Type B pancreatic cell (in vitro differentiated cells): Measurements from ENCODE around the gene NT5DC2. TPM values are rescaled to one million over a fixed set of nuclear protein-coding genes. Genes with fewer than 3 reads are reported as not detected.

Experiments used
- DNase-seq: peaks from one replicate; pipeline ENCODE4 v3.0.0; 2021; ENCODE audit warnings: mixed read lengths; ENCODE audit not compliant: unreplicated experiment; ENCODE audit errors: extremely low spot score
- H3K27ac Mint-ChIP-seq: 2 replicates; pipeline ENCODE4 v1.8.0; 2021; ENCODE audit warnings: mild to moderate bottlenecking, mixed read lengths
- H3K27me3 Mint-ChIP-seq: 2 replicates; pipeline ENCODE4 v1.8.0; 2021; ENCODE audit warnings: mixed read lengths
- H3K36me3 Mint-ChIP-seq: 2 replicates; pipeline ENCODE4 v1.8.0; 2021; ENCODE audit warnings: mixed read lengths
- H3K4me1 Mint-ChIP-seq: one replicate; pipeline ENCODE4 v1.8.0; 2021; ENCODE audit warnings: mixed read lengths; ENCODE audit not compliant: unreplicated experiment
- H3K4me3 Mint-ChIP-seq: 2 replicates; pipeline ENCODE4 v1.8.0; 2021; ENCODE audit warnings: mild to moderate bottlenecking, mixed read lengths
- H3K9me3 Mint-ChIP-seq: 2 replicates; pipeline ENCODE4 v1.8.0; 2021; ENCODE audit warnings: mixed read lengths
- total RNA-seq: library from RNA; stranded (reverse); gene quantifications from 2 replicates; pipeline ENCODE4 v1.2.1, GENCODE V29; 2021; ENCODE audit warnings: low replicate concordance
- TF ChIP-seq, protein P1 (sequence below): fragments of 200-600 bp; sonication (generic); conservative IDR thresholded peaks from 2 replicates; pipeline ENCODE4 v1.5.0; 2021; ENCODE audit warnings: antibody characterized with exemption, mild to moderate bottlenecking

NT5DC2 gene
- total RNA-seq, 1 donor from 2014 or later, result 231 TPM

DNA sequence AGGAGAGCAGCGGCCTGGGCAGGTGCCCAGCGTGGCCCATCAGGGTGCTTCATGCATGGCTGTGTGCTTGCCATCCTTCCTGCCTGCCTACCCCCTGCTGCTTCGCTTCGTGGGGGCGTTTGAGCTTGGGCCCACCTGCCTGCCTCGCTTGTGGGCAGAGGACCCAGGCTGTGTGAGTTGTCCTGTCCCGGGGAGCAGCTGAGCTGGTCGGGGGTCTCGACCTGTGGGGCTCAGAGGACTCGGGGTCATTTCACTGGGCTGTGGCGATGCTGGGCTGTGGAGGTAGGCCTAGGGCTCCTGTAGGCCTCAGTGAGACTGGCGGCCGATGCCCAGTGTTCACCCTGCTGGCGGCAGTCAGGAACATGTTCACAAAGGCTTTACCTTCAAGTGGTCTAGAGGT is 50.6 kb downstream of the NT5DC2 start:
- Mint-ChIP-seq H3K4me3 (no peak overlapping the region), H3K9me3 (no peaks in the 10 kb centered on the region), H3K27ac (peak overlapping the region; percentile 75), H3K4me1 (peaks cover 28% of the 10 kb centered on the region), H3K36me3 (peaks cover 16% of the 10 kb centered on the region), H3K27me3 (no peaks in the 10 kb centered on the region)
- DNase-seq, result no peak
- TF ChIP-seq, protein P1, sequence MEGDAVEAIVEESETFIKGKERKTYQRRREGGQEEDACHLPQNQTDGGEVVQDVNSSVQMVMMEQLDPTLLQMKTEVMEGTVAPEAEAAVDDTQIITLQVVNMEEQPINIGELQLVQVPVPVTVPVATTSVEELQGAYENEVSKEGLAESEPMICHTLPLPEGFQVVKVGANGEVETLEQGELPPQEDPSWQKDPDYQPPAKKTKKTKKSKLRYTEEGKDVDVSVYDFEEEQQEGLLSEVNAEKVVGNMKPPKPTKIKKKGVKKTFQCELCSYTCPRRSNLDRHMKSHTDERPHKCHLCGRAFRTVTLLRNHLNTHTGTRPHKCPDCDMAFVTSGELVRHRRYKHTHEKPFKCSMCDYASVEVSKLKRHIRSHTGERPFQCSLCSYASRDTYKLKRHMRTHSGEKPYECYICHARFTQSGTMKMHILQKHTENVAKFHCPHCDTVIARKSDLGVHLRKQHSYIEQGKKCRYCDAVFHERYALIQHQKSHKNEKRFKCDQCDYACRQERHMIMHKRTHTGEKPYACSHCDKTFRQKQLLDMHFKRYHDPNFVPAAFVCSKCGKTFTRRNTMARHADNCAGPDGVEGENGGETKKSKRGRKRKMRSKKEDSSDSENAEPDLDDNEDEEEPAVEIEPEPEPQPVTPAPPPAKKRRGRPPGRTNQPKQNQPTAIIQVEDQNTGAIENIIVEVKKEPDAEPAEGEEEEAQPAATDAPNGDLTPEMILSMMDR, result no peak

DNA sequence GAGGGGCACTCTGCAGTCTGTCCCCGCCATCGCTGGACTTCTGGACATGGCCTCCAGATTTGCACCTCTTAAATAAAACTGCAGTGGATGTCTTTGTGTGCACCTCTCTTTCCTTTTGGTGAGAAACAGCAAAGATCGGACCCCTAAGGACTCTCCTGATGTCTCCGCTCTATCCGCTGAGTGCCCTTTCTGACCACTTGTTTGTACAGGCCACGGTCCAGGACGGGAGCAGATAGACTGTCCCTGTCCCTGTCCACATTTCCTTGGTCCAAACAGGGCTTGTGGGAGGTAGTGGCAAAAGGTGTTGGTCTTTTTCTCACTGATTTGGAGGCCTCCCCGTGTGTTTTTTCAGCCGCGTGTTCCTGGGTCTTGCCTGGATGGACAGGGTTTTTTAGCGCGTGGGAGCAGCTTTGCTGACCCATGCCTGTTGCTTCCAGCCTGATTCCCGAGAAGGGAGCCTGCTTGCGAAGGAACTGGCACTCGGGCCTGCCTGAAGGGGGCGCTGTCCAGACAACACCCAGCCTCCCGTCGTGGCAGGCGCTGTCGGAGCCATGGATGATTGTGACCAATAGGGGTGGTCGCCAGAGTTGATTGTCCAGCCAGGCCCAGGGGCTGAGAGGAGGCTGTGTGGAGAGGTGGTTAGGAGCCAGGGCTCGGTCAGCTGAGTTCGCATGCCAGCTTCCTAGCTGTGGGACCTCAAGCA is 51.7 kb downstream of the NT5DC2 start:
- no peak for DNase-seq
- Mint-ChIP-seq H3K27ac (no peak overlapping the region), H3K27me3 (no peaks in the 10 kb centered on the region), H3K4me1 (peaks cover 28% of the 10 kb centered on the region), H3K9me3 (no peaks in the 10 kb centered on the region), H3K4me3 (no peak overlapping the region), H3K36me3 (peaks cover 17% of the 10 kb centered on the region)
- TF ChIP-seq, protein P1, result peak; percentile 66

DNA sequence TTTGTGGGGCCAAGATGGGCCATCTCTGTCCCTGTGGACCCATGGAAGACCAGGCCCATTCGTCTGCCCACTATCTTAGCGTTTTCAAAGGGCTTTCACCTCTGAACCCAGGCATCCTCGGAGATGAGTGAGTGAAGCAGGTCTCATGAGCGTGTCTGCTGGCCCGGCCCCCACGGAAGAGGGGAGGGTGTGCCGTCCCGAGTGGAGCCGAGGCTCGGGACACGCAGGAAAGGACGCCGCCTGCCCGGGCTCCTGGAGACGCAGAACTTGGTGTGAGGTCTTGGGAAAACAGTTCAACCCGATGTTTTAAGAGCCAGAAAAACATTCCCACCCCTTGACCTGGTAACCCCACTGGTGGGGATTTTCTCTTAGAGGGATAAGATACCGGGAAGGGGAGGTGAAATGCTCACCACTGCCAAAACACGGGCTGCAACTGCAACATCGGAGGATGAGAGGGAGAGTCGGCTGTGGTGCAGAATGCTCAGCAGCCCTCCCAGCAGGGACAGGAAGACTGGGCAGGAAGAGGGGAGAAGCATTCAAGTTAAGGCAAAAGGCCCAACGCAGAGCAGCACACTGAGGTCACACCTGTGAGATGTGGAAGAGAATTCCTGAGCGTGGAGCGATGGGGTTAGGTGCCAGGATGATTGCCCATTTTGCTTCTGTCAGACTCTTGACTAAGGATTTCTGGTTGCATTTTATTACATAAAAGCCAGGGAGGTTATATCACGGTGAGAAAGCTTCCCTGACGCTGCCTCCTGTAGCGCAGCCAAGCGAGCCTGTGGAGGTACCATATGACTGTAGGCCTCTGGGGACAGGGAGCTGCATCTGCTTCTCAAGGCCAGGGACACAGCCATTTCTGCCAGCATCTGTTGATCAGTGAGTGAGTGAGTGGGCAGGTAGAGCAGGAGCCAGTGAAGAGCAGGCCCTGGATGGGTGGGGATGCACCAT is 52.6 kb downstream of the NT5DC2 start:
- Mint-ChIP-seq H3K4me1 (peaks cover 28% of the 10 kb centered on the region), H3K27me3 (no peaks in the 10 kb centered on the region), H3K4me3 (no peak overlapping the region), H3K27ac (no peak overlapping the region), H3K36me3 (peaks cover 17% of the 10 kb centered on the region), H3K9me3 (no peaks in the 10 kb centered on the region)
- no peak for DNase-seq
- TF ChIP-seq, protein P1, result no peak

DNA sequence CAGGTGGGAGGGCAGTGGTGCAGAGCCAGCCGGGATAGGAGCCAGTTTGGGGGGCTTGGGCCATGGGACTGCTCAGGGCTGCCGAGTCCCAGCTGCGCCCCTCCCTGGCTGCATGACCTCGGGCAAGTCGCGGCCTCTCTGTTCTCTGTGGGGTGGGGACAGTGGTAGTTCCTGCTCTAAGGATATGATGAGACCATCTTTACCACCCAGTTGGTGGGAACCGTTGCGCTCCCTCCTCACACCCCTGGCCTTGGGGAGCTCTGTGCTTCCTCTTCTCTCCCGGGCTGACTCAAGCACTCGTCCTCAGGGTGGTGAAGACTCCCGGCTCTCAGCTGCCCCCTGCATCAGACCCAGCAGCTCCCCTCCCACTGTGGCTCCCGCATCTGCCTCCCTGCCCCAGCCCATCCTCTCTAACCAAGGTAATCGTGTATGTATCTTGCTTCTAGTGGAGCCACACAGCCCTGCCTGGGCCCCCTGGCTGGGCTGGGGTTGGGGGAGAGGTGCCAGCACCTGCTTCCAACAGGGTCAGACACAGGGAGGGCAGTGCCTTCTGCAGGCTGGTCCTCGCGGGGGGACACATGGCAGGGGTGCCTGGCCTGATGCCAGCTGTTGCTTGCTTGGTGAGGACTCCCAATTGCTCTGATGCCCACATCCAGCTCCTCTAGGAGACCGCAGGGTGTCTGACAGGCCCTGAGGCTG is 53.6 kb downstream of the NT5DC2 start:
- TF ChIP-seq, protein P1, result no peak
- no peaks in the 10 kb centered on the region for H3K27me3 Mint-ChIP-seq
- no peak overlapping the region for H3K4me3 Mint-ChIP-seq
- DNase-seq, result no peak
- peaks cover 28% of the 10 kb centered on the region for H3K4me1 Mint-ChIP-seq
- H3K27ac Mint-ChIP-seq, result no peak overlapping the region
- peaks cover 22% of the 10 kb centered on the region for H3K36me3 Mint-ChIP-seq
- no peaks in the 10 kb centered on the region for H3K9me3 Mint-ChIP-seq

DNA sequence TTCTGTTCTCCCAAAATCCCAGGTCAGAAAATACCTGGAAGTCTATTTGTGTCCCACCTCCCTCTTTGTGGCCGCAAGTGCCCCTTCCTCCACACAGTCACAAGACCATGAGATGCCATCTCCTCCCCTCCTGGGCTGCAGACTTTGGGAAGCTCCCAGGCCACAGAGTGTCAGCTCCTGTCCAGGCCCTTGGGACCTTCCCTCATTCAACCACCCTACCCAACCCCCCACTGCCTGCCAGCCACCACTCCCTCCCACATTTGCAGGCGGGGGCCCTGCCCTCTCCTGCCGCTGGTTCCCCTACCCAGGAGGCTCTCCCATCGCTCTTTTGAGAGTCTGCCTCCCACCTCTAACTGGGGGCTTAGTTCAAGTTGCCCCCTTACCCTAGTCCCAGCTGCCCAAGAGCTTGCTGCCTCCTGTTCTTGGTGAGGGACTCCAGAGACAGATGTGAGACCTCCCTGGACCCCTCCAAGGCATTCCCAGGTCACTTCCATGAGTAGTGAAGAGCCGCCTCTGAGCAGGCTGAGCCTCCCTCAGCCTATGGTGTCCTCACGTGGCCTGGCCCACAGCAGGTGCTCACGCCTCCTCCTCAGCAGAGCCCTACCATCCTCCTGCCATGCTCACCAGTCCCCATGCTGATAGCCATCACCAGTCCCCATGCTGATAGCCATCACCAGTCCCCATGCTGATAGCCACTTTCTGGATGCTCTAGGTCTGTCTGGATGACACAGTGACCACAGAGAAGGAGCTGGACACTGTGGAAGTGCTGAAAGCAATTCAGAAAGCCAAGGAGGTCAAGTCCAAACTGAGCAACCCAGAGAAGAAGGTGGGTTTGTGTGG is 54.4 kb downstream of the NT5DC2 start:
- Mint-ChIP-seq H3K4me3 (no peak overlapping the region), H3K27ac (no peak overlapping the region), H3K36me3 (peaks cover 24% of the 10 kb centered on the region), H3K4me1 (peaks cover 23% of the 10 kb centered on the region), H3K9me3 (no peaks in the 10 kb centered on the region), H3K27me3 (no peaks in the 10 kb centered on the region)
- no peak for DNase-seq
- TF ChIP-seq, protein P1, result no peak
